DOHH2 (cell line): Measurements from ENCODE around the gene WNK1.
"Not testable (repeated sequence)": the region's sequence is repeated elsewhere in the genome, so short reads cannot be mapped to it uniquely, and the experiment has no call there.

Experiments used
- H3F3A ChIP-seq: fragments of 200-600 bp; sonication (generic), shearing (Covaris generic); 2 replicates; pipeline ENCODE4 v1.6.0; 2016; ENCODE audit warnings: antibody characterized with exemption, mild to moderate bottlenecking; ENCODE audit not compliant: control insufficient read depth, insufficient read depth
- H3K27ac ChIP-seq: fragments of 200-600 bp; sonication (generic); 2 replicates; pipeline ENCODE4 v1.5.1; 2014; ENCODE audit warnings: low read depth, mild to moderate bottlenecking, low read length, moderate library complexity
- H3K27me3 ChIP-seq: fragments of 200-600 bp; sonication (generic); 2 replicates; pipeline ENCODE4 v1.6.1; 2014; ENCODE audit warnings: mild to moderate bottlenecking, low read length, mixed read lengths; ENCODE audit not compliant: control insufficient read depth
- H3K36me3 ChIP-seq: fragments of 200-600 bp; sonication (generic); 2 replicates; pipeline ENCODE4 v1.6.1; 2014; ENCODE audit warnings: mild to moderate bottlenecking, low read length, moderate library complexity, mixed read lengths; ENCODE audit not compliant: control insufficient read depth
- H3K4me1 ChIP-seq: fragments of 200-600 bp; sonication (generic); 2 replicates; pipeline ENCODE4 v1.6.1; 2014; ENCODE audit warnings: mild to moderate bottlenecking, low read length, mixed read lengths; ENCODE audit not compliant: control insufficient read depth
- H3K4me2 ChIP-seq: fragments of 200-600 bp; sonication (generic); 2 replicates; pipeline ENCODE4 v1.6.0; 2014; ENCODE audit warnings: mild to moderate bottlenecking, low read length, moderate library complexity
- H3K4me3 ChIP-seq: fragments of 200-600 bp; sonication (generic); 2 replicates; pipeline ENCODE4 v1.5.1; 2014; ENCODE audit warnings: mild to moderate bottlenecking, low read length, mixed read lengths
- H3K79me2 ChIP-seq: fragments of 200-600 bp; sonication (generic); 2 replicates; pipeline ENCODE4 v1.6.1; 2014; ENCODE audit warnings: mild to moderate bottlenecking, low read length, mixed read lengths; ENCODE audit not compliant: control insufficient read depth
- H3K9me2 ChIP-seq: fragments of 200-600 bp; sonication (generic); replicated peaks from 2 replicates; pipeline ENCODE4 v1.6.1; 2014; ENCODE audit warnings: mild to moderate bottlenecking, low read length, mixed read lengths; ENCODE audit not compliant: control insufficient read depth
- H3K9me3 ChIP-seq: fragments of 200-600 bp; sonication (generic); 2 replicates; pipeline ENCODE4 v1.6.1; 2014; ENCODE audit warnings: antibody characterized with exemption, low read length, mixed read lengths; ENCODE audit not compliant: control insufficient read depth, insufficient read depth
- H4K20me1 ChIP-seq: fragments of 200-600 bp; sonication (generic); 2 replicates; pipeline ENCODE4 v1.6.0; 2014; ENCODE audit warnings: low read depth, mild to moderate bottlenecking, antibody characterized with exemption, low read length, moderate library complexity; ENCODE audit not compliant: control insufficient read depth, insufficient read depth
- CTCF ChIP-seq: fragments of 200-600 bp; sonication (generic); IDR thresholded peaks from one replicate; pipeline ENCODE4 v1.5.1; 2014; ENCODE audit warnings: antibody characterized with exemption, mild to moderate bottlenecking, low read depth, low read length; ENCODE audit not compliant: poor library complexity, severe bottlenecking
- EZH2phosphoT487 ChIP-seq: fragments of 200-600 bp; sonication (generic); IDR thresholded peaks from 2 replicates; pipeline ENCODE4 v1.6.1; 2017; ENCODE audit warnings: borderline replicate concordance, mild to moderate bottlenecking, antibody characterized with exemption, low read length, moderate library complexity, mixed read lengths

Gene WNK1

GRCh38 chr12:812950-813349, 60.6 kb downstream of the WNK1 start:
- no peaks in the 10 kb centered on the region for H3K9me3 ChIP-seq
- no peak overlapping the region for H3K4me3 ChIP-seq
- peaks cover 21% of the 10 kb centered on the region for H3F3A ChIP-seq
- H4K20me1 ChIP-seq: no peaks in the 10 kb centered on the region
- H3K36me3 ChIP-seq: peaks cover 35% of the 10 kb centered on the region
- TF ChIP-seq CTCF: no peak
- no peak for TF ChIP-seq EZH2phosphoT487
- no peaks in the 10 kb centered on the region for H3K27me3 ChIP-seq
- H3K27ac ChIP-seq: no peak overlapping the region
- H3K9me2 ChIP-seq: no peaks in the 10 kb centered on the region
- H3K4me1 ChIP-seq: peaks cover 50% of the 10 kb centered on the region
- no peak overlapping the region for H3K4me2 ChIP-seq
- H3K79me2 ChIP-seq: peaks cover 92% of the 10 kb centered on the region

- not testable (repeated sequence) for H4K20me1 ChIP-seq, H3K9me2 ChIP-seq, H3K4me3 ChIP-seq, H3K9me3 ChIP-seq, H3K27me3 ChIP-seq, H3K4me2 ChIP-seq, H3K27ac ChIP-seq
- Histone ChIP-seq H3K79me2 (peaks cover 92% of the 10 kb centered on the region), H3K4me1 (peaks cover 49% of the 10 kb centered on the region), H3K36me3 (peaks cover 50% of the 10 kb centered on the region), H3F3A (peaks cover 20% of the 10 kb centered on the region)
These were observed 65.1 kb downstream of the WNK1 start for GRCh38 chr12:817456-817855.

- Histone ChIP-seq H3K4me2 (no peak overlapping the region), H4K20me1 (no peaks in the 10 kb centered on the region), H3K27ac (no peak overlapping the region), H3K4me3 (no peak overlapping the region), H3K36me3 (peaks cover 50% of the 10 kb centered on the region), H3K9me3 (no peaks in the 10 kb centered on the region), H3K9me2 (no peaks in the 10 kb centered on the region), H3K79me2 (peaks cover 88% of the 10 kb centered on the region), H3K27me3 (no peaks in the 10 kb centered on the region), H3F3A (peaks cover 21% of the 10 kb centered on the region), H3K4me1 (peaks cover 49% of the 10 kb centered on the region)
- no peak for TF ChIP-seq EZH2phosphoT487
- TF ChIP-seq CTCF: no peak
These were observed 65.7 kb downstream of the WNK1 start for GRCh38 chr12:817941-818600.

GRCh38 chr12:818733-819132, 66.4 kb downstream of the WNK1 start:
- Histone ChIP-seq H3K27me3 (no peaks in the 10 kb centered on the region), H3K4me3 (no peak overlapping the region), H3K79me2 (peaks cover 85% of the 10 kb centered on the region), H3F3A (peaks cover 25% of the 10 kb centered on the region), H3K9me2 (no peaks in the 10 kb centered on the region), H4K20me1 (no peaks in the 10 kb centered on the region), H3K4me1 (peaks cover 50% of the 10 kb centered on the region), H3K27ac (no peak overlapping the region), H3K36me3 (peaks cover 48% of the 10 kb centered on the region), H3K4me2 (no peak overlapping the region), H3K9me3 (no peaks in the 10 kb centered on the region)
- TF ChIP-seq EZH2phosphoT487: no peak
- no peak for TF ChIP-seq CTCF
